HepG2 (cell line): Measurements from ENCODE around the gene POC1B. TPM values are rescaled to one million over a fixed set of nuclear protein-coding genes. Genes with fewer than 3 reads are reported as not detected.
A peak's percentile ranks its signal among the peaks of the same experiment; 100 is the strongest.

ENCODE experiments used
- CERS6 ChIP-seq: sonication (generic); formaldehyde crosslinking; IDR thresholded peaks from 2 replicates; pipeline ENCODE4 v1.5.0; 2020; ENCODE audit warnings: missing genetic modification reagents
- HIC2 ChIP-seq: sonication (generic); formaldehyde crosslinking; IDR thresholded peaks from 2 replicates; pipeline ENCODE4 v1.9.0; 2022; ENCODE audit warnings: low read depth, missing genetic modification reagents
- KDM5B ChIP-seq: sonication (generic); formaldehyde crosslinking; IDR thresholded peaks from 2 replicates; pipeline ENCODE4 v1.4.0; 2020; ENCODE audit warnings: missing genetic modification reagents, mild to moderate bottlenecking, borderline replicate concordance
- SRSF4 ChIP-seq: fragments of 200-400 bp; formaldehyde crosslinking; IDR thresholded peaks from one replicate; pipeline ENCODE4 v1.6.1; 2018; ENCODE audit warnings: mild to moderate bottlenecking, low read depth, low read length, moderate library complexity; ENCODE audit not compliant: poor library complexity, severe bottlenecking
- TBL1XR1 ChIP-seq: fragments of 150-350 bp; IDR thresholded peaks from 2 replicates; pipeline ENCODE4 v1.6.1; 2014; ENCODE audit warnings: borderline replicate concordance, low read length; ENCODE audit not compliant: partially characterized antibody
- TEF ChIP-seq: sonication (generic); formaldehyde crosslinking; IDR thresholded peaks from 2 replicates; pipeline ENCODE4 v1.5.0; 2020; ENCODE audit warnings: missing genetic modification reagents
- YEATS2 ChIP-seq: sonication (generic); formaldehyde crosslinking; IDR thresholded peaks from 2 replicates; pipeline ENCODE4 v1.4.0; 2020; ENCODE audit warnings: missing genetic modification reagents, borderline replicate concordance
- ZMAT3 ChIP-seq: sonication (generic); formaldehyde crosslinking; conservative IDR thresholded peaks from 2 replicates; pipeline ENCODE4 v1.7.0; 2021; ENCODE audit warnings: missing genetic modification reagents
- ZNF24 ChIP-seq: fragments of 450-650 bp; IDR thresholded peaks from 2 replicates; pipeline ENCODE4 v1.6.1; 2017; ENCODE audit warnings: antibody characterized with exemption, mild to moderate bottlenecking
- ZNF512 ChIP-seq: sonication (generic); formaldehyde crosslinking; IDR thresholded peaks from 2 replicates; pipeline ENCODE4 v1.4.0; 2020; ENCODE audit warnings: mild to moderate bottlenecking, missing genetic modification reagents
- ZNF678 ChIP-seq: sonication (generic); formaldehyde crosslinking; IDR thresholded peaks from 2 replicates; pipeline ENCODE4 v1.4.0; 2020; ENCODE audit warnings: mild to moderate bottlenecking, missing genetic modification reagents
- polyA plus RNA-seq, 8 experiments: library from polyadenylated mRNA; depleted of rRNA in 3 of 8; stranded (reverse) in 7 of 8; unstranded in 1 of 8; fragments of >200 nt; fragmentation: Illumina TruSeq in 4 of 8; extraction: Trizol in 4 of 8; gene quantifications; 2 replicates each; pipeline versions ENCODE4 v1.2.1 to v1.2.3, GENCODE V29; 2011 to 2016; ENCODE audit warnings: low read depth in 4 of 8, missing spikeins in 1 of 8, mixed read lengths in 1 of 8; ENCODE audit not compliant: insufficient read depth in 1 of 8
- total RNA-seq, 5 experiments: library from RNA; depleted of rRNA; stranded (reverse); fragments of >200 nt; fragmentation: Illumina TruSeq; extraction: Trizol; gene quantifications; 2 replicates each; pipeline ENCODE4 v1.2.3, GENCODE V29; 2016; ENCODE audit warnings: low read depth in 1 of 5
- TF ChIP-seq, protein P1 (sequence below): sonication (generic); formaldehyde crosslinking; IDR thresholded peaks from 2 replicates; pipeline ENCODE4 v1.9.0; 2021; ENCODE audit warnings: mild to moderate bottlenecking, missing genetic modification reagents
- TF ChIP-seq, protein P2 (sequence below): sonication (generic); formaldehyde crosslinking; IDR thresholded peaks from 2 replicates; pipeline ENCODE4 v1.9.0; 2021; ENCODE audit warnings: missing genetic modification reagents, borderline replicate concordance

POC1B gene
- total and polyA plus RNA-seq, 2 of the 13 experiments (the other 11 are each of a cell fraction or from before 2014, with no cell fraction given): 9.3 to 11.0 TPM

GRCh38 chr12:89524541-89525304, 1.1 kb downstream of the POC1B start, which contains the start of gene GALNT4 (continued):
- TF ChIP-seq, protein P1, sequence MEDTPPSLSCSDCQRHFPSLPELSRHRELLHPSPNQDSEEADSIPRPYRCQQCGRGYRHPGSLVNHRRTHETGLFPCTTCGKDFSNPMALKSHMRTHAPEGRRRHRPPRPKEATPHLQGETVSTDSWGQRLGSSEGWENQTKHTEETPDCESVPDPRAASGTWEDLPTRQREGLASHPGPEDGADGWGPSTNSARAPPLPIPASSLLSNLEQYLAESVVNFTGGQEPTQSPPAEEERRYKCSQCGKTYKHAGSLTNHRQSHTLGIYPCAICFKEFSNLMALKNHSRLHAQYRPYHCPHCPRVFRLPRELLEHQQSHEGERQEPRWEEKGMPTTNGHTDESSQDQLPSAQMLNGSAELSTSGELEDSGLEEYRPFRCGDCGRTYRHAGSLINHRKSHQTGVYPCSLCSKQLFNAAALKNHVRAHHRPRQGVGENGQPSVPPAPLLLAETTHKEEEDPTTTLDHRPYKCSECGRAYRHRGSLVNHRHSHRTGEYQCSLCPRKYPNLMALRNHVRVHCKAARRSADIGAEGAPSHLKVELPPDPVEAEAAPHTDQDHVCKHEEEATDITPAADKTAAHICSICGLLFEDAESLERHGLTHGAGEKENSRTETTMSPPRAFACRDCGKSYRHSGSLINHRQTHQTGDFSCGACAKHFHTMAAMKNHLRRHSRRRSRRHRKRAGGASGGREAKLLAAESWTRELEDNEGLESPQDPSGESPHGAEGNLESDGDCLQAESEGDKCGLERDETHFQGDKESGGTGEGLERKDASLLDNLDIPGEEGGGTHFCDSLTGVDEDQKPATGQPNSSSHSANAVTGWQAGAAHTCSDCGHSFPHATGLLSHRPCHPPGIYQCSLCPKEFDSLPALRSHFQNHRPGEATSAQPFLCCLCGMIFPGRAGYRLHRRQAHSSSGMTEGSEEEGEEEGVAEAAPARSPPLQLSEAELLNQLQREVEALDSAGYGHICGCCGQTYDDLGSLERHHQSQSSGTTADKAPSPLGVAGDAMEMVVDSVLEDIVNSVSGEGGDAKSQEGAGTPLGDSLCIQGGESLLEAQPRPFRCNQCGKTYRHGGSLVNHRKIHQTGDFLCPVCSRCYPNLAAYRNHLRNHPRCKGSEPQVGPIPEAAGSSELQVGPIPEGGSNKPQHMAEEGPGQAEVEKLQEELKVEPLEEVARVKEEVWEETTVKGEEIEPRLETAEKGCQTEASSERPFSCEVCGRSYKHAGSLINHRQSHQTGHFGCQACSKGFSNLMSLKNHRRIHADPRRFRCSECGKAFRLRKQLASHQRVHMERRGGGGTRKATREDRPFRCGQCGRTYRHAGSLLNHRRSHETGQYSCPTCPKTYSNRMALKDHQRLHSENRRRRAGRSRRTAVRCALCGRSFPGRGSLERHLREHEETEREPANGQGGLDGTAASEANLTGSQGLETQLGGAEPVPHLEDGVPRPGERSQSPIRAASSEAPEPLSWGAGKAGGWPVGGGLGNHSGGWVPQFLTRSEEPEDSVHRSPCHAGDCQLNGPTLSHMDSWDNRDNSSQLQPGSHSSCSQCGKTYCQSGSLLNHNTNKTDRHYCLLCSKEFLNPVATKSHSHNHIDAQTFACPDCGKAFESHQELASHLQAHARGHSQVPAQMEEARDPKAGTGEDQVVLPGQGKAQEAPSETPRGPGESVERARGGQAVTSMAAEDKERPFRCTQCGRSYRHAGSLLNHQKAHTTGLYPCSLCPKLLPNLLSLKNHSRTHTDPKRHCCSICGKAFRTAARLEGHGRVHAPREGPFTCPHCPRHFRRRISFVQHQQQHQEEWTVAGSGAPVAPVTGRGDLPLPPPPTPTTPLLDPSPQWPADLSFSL (CRISPR knock-in tag): no peak
- TF ChIP-seq ZNF24 (no peak), KDM5B (CRISPR knock-in tag) (peak; percentile 20; the same call in 1 of the 2 replicates), HIC2 (CRISPR knock-in tag) (no peak), YEATS2 (CRISPR knock-in tag) (no peak), TEF (no peak), SRSF4 (no peak), ZMAT3 (no peak), CERS6 (CRISPR knock-in tag) (no peak), ZNF678 (CRISPR knock-in tag) (no peak), ZNF512 (CRISPR knock-in tag) (no peak), TBL1XR1 (no peak)
- TF ChIP-seq, protein P2, sequence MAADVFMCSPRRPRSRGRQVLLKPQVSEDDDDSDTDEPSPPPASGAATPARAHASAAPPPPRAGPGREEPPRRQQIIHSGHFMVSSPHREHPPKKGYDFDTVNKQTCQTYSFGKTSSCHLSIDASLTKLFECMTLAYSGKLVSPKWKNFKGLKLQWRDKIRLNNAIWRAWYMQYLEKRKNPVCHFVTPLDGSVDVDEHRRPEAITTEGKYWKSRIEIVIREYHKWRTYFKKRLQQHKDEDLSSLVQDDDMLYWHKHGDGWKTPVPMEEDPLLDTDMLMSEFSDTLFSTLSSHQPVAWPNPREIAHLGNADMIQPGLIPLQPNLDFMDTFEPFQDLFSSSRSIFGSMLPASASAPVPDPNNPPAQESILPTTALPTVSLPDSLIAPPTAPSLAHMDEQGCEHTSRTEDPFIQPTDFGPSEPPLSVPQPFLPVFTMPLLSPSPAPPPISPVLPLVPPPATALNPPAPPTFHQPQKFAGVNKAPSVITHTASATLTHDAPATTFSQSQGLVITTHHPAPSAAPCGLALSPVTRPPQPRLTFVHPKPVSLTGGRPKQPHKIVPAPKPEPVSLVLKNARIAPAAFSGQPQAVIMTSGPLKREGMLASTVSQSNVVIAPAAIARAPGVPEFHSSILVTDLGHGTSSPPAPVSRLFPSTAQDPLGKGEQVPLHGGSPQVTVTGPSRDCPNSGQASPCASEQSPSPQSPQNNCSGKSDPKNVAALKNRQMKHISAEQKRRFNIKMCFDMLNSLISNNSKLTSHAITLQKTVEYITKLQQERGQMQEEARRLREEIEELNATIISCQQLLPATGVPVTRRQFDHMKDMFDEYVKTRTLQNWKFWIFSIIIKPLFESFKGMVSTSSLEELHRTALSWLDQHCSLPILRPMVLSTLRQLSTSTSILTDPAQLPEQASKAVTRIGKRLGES (CRISPR knock-in tag): no peak
